Mesendoderm (in vitro differentiated cells): Measurements from ENCODE around the gene ZAR1L.

Experiments
- DNase-seq: peaks from one replicate; pipeline ENCODE4 v3.0.0; 2013
- H2AK5ac ChIP-seq: 2 replicates; pipeline ENCODE4 v1.6.1; 2013; ENCODE audit warnings: low read length, inconsistent platforms
- H2BK120ac ChIP-seq: 2 replicates; pipeline ENCODE4 v1.6.1; 2013; ENCODE audit warnings: low read depth, mild to moderate bottlenecking, low read length, moderate library complexity, mixed read lengths
- H2BK15ac ChIP-seq: replicated peaks from 2 replicates; pipeline ENCODE4 v1.6.1; 2013; ENCODE audit warnings: low read depth, mild to moderate bottlenecking, moderate library complexity
- H2BK5ac ChIP-seq: 2 replicates; pipeline ENCODE4 v1.6.1; 2013; ENCODE audit warnings: low read length, inconsistent platforms
- H3K18ac ChIP-seq: 2 replicates; pipeline ENCODE4 v1.6.1; 2013; ENCODE audit warnings: mild to moderate bottlenecking, low read length, mixed read lengths
- H3K23ac ChIP-seq: one replicate; pipeline ENCODE4 v1.6.1; 2013; ENCODE audit warnings: low read length
- H3K27ac ChIP-seq: 2 replicates; pipeline ENCODE4 v1.5.1; 2013; ENCODE audit warnings: low read depth, mild to moderate bottlenecking, inconsistent platforms, low read length, moderate library complexity
- H3K27me3 ChIP-seq: 2 replicates; pipeline ENCODE4 v1.6.1; 2013; ENCODE audit warnings: low read length, control low read depth, mild to moderate bottlenecking, inconsistent platforms; ENCODE audit not compliant: insufficient read depth, poor library complexity
- H3K36me3 ChIP-seq: 2 replicates; pipeline ENCODE4 v1.6.1; 2013; ENCODE audit warnings: low read length, inconsistent platforms; ENCODE audit not compliant: control insufficient read depth, insufficient read depth
- H3K4ac ChIP-seq: one replicate; pipeline ENCODE4 v1.6.1; 2013; ENCODE audit warnings: low read depth, mild to moderate bottlenecking, low read length, moderate library complexity
- H3K4me1 ChIP-seq: 2 replicates; pipeline ENCODE4 v1.6.1; 2013; ENCODE audit warnings: low read depth, low read length, inconsistent platforms; ENCODE audit not compliant: control insufficient read depth
- H3K4me2 ChIP-seq: 2 replicates; pipeline ENCODE4 v1.6.1; 2013; ENCODE audit warnings: low read length
- H3K4me3 ChIP-seq: 2 replicates; pipeline ENCODE4 v1.5.1; 2013; ENCODE audit warnings: mild to moderate bottlenecking, low read length
- H3K56ac ChIP-seq: one replicate; pipeline ENCODE4 v1.6.1; 2013; ENCODE audit warnings: low read length
- H3K79me1 ChIP-seq: 2 replicates; pipeline ENCODE4 v1.6.1; 2013; ENCODE audit warnings: low read length, inconsistent platforms
- H3K79me2 ChIP-seq: 2 replicates; pipeline ENCODE4 v1.6.1; 2013; ENCODE audit warnings: mild to moderate bottlenecking, low read length; ENCODE audit not compliant: control insufficient read depth, insufficient read depth
- H3K9ac ChIP-seq: 2 replicates; pipeline ENCODE4 v1.6.1; 2013; ENCODE audit warnings: low read length, inconsistent platforms
- H4K5ac ChIP-seq: one replicate; pipeline ENCODE4 v1.6.1; 2013; ENCODE audit warnings: low read length
- H4K8ac ChIP-seq: one replicate; pipeline ENCODE4 v1.6.1; 2013; ENCODE audit warnings: low read depth, mild to moderate bottlenecking, control low read depth, low read length, moderate library complexity
- WGBS: extraction: QIAGEN DNeasy Blood & Tissue Kit; methylation state at CpG from one replicate; pipeline ENCODE4 v1.1.7; 2013; ENCODE audit warnings: low lambda C conversion rate, missing lambda C conversion rate; ENCODE audit not compliant: insufficient coverage; ENCODE audit errors: extremely low coverage; 5-methylcytosine and 5-hydroxymethylcytosine counted together

Gene ZAR1L

DNA sequence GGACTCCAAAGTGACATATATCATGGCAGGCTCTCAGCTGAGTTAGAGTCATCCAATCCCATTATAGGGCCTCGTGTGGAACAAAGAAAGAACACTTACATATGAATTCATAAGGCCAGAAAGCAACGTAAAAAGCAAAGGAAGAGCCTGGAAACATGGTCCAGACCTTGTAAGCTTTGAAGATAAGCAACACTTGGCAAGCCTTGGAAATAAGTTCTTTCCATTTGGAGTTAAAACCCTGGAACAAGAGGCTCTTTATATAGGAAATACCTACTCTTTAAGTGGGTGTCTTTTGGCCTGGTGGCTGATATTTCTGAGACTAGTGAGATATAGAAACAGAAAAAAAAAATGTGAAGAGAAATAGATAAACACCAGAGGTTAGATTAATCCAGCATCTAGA is 49.4 kb downstream of the ZAR1L start:
- Histone ChIP-seq H3K4me3 (no peak overlapping the region), H3K4me2 (no peak overlapping the region), H3K4ac (no peak overlapping the region), H2BK15ac (no peak overlapping the region), H3K56ac (no peak overlapping the region), H4K5ac (no peak overlapping the region), H3K27me3 (no peaks in the 10 kb centered on the region), H3K4me1 (no peaks in the 10 kb centered on the region), H2BK5ac (no peak overlapping the region), H3K9ac (no peak overlapping the region), H4K8ac (no peak overlapping the region), H3K79me1 (no peaks in the 10 kb centered on the region), H3K27ac (no peak overlapping the region), H2AK5ac (no peak overlapping the region), H3K18ac (no peak overlapping the region), H3K79me2 (no peaks in the 10 kb centered on the region), H3K23ac (no peak overlapping the region), H3K36me3 (no peaks in the 10 kb centered on the region), H2BK120ac (no peak overlapping the region)
- DNase-seq = no peak
- WGBS = no CpG with 5 or more reads among the region's 2 CpGs

DNA sequence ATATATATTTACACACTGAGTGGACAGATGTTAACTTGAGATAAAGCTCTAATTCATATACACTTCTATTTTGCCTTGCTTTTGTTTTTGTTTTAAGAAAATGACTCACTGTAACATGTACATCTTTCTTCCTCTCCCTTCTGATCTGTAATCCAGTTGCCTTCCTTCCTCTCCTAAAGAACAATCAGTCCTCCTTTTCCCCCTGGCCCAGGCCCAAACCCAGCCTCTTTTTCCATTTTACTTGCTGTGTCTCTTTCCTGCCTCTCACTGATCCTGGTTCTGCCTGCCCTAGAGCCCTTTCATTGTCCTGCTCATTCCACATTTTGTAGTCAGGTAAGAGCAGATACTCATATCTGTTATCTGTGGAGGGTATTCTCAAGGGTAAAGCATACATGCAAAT is 50.8 kb downstream of the ZAR1L start:
- Histone ChIP-seq H3K4me3 (no peak overlapping the region), H3K4me2 (no peak overlapping the region), H3K27ac (no peak overlapping the region), H3K79me2 (no peaks in the 10 kb centered on the region), H3K9ac (no peak overlapping the region), H3K18ac (no peak overlapping the region), H3K4ac (no peak overlapping the region), H3K79me1 (no peaks in the 10 kb centered on the region), H4K8ac (no peak overlapping the region), H3K56ac (no peak overlapping the region), H2BK120ac (no peak overlapping the region), H4K5ac (no peak overlapping the region), H3K4me1 (no peaks in the 10 kb centered on the region), H3K36me3 (no peaks in the 10 kb centered on the region), H2BK15ac (no peak overlapping the region), H3K23ac (no peak overlapping the region), H2AK5ac (no peak overlapping the region), H3K27me3 (no peaks in the 10 kb centered on the region), H2BK5ac (no peak overlapping the region)
- DNase-seq = no peak

DNA sequence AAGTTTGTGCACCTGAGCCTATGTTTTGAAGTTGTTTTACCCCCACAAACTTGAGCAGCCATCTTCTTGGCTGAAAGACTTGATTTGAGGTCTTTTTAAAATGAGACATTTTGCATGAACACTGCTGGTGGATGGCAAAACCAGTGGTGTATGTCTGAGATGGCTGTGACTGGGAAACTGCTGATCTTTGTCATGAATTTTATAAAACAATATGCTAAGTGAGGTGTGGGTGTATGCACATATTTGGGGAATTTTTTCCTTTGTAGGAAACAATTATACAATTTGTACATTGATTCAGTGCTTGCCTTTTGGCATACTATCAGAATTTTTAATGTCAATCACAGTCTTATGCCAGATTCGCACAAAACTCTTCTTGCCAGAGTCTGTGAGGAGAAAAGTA is 52.5 kb downstream of the ZAR1L start:
- Histone ChIP-seq H3K56ac (no peak overlapping the region), H2BK5ac (no peak overlapping the region), H3K4me3 (no peak overlapping the region), H3K4ac (no peak overlapping the region), H2BK120ac (no peak overlapping the region), H2BK15ac (no peak overlapping the region), H3K27me3 (no peaks in the 10 kb centered on the region), H3K18ac (no peak overlapping the region), H3K79me2 (no peaks in the 10 kb centered on the region), H3K9ac (no peak overlapping the region), H4K5ac (no peak overlapping the region), H3K23ac (no peak overlapping the region), H2AK5ac (no peak overlapping the region), H3K4me2 (no peak overlapping the region), H3K36me3 (no peaks in the 10 kb centered on the region), H3K27ac (no peak overlapping the region), H3K79me1 (no peaks in the 10 kb centered on the region), H4K8ac (no peak overlapping the region), H3K4me1 (no peaks in the 10 kb centered on the region)
- no peak for DNase-seq
- WGBS = no CpG with 5 or more reads among the region's 1 CpG

DNA sequence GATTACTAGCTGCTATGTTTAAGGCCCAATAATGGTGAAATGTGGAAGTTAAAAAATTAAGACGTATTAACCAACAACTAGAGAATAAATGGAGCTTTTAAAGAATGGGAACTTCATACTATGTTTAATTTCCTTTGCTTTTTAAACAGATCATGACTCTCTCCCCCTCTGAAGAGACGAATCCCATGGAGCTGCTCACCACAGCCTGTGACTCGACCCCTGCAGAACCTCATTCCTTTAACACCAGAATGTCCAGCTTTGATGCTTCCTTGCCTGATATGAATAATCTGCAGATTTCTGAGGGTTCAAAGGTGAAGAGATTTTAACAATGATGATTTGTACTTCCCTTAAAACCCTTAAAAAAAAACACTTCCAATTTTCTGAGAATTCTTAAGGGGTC is 53.0 kb downstream of the ZAR1L start:
- H3K4me1 ChIP-seq = no peaks in the 10 kb centered on the region
- no peak overlapping the region for H4K5ac ChIP-seq
- H3K4me3 ChIP-seq = no peak overlapping the region
- no peaks in the 10 kb centered on the region for H3K36me3 ChIP-seq
- no peak overlapping the region for H3K27ac ChIP-seq
- no peak overlapping the region for H4K8ac ChIP-seq
- H3K4me2 ChIP-seq = no peak overlapping the region
- H3K23ac ChIP-seq = no peak overlapping the region
- no peaks in the 10 kb centered on the region for H3K79me2 ChIP-seq
- no peaks in the 10 kb centered on the region for H3K27me3 ChIP-seq
- H3K18ac ChIP-seq = no peak overlapping the region
- no peak for DNase-seq
- no peak overlapping the region for H2AK5ac ChIP-seq
- H2BK120ac ChIP-seq = no peak overlapping the region
- WGBS = no CpG with 5 or more reads among the region's 3 CpGs
- H3K79me1 ChIP-seq = no peaks in the 10 kb centered on the region
- H3K9ac ChIP-seq = no peak overlapping the region
- H3K56ac ChIP-seq = no peak overlapping the region
- no peak overlapping the region for H2BK15ac ChIP-seq
- H3K4ac ChIP-seq = no peak overlapping the region
- no peak overlapping the region for H2BK5ac ChIP-seq

DNA sequence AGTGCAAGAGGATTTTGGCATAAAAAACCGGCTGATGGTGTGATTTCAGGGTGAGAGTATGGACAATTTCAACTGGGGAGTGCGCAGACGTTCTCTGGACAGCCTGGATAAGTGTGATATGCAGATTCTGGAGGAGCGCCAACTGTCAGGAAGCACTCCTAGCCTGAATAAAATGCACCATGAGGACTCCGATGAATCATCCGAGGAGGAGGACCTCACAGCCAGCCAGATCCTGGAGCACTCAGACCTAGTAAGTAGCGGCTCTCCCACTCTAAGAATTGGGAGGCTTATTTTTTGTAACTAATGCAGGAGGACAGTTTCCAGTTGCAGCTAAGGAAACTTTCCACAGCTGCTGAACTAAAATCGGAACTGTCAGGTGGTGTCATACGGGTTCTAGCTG is 53.6 kb downstream of the ZAR1L start:
- Histone ChIP-seq H3K79me2 (no peaks in the 10 kb centered on the region), H3K23ac (no peak overlapping the region), H3K18ac (no peak overlapping the region), H3K56ac (no peak overlapping the region), H2BK120ac (no peak overlapping the region), H3K27ac (no peak overlapping the region), H2BK15ac (no peak overlapping the region), H2AK5ac (no peak overlapping the region), H3K27me3 (no peaks in the 10 kb centered on the region), H3K79me1 (no peaks in the 10 kb centered on the region), H2BK5ac (no peak overlapping the region), H3K9ac (no peak overlapping the region), H3K4ac (no peak overlapping the region), H4K8ac (no peak overlapping the region), H4K5ac (no peak overlapping the region), H3K4me3 (no peak overlapping the region), H3K4me1 (no peaks in the 10 kb centered on the region), H3K36me3 (no peaks in the 10 kb centered on the region), H3K4me2 (no peak overlapping the region)
- peak; percentile 27 for DNase-seq
- no CpG with 5 or more reads among the region's 9 CpGs for WGBS

DNA sequence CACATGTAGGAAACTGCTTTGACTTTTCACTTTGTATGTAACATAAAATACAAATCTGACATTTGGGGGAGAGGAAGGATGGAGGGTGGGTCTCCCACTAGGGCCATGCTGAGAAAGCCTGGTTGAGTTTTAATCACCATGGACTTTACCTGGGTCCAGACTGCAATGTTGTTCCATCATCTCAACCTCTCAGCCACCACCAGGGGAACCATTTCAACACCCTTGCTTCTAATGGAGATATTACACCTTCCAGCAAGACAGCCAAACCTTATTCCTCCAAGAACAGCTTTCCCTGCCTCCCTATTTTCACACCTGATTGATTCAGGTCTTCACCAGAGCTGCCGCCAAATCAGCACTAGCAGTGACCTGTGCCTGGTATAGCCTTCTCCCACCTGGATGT is 56.0 kb downstream of the ZAR1L start:
- Histone ChIP-seq H3K36me3 (no peaks in the 10 kb centered on the region), H3K27me3 (no peaks in the 10 kb centered on the region), H3K4me3 (no peak overlapping the region), H2BK15ac (no peak overlapping the region), H3K27ac (no peak overlapping the region), H3K18ac (no peak overlapping the region), H3K79me2 (no peaks in the 10 kb centered on the region), H2BK120ac (no peak overlapping the region), H3K4me1 (no peaks in the 10 kb centered on the region), H2AK5ac (no peak overlapping the region), H3K79me1 (no peaks in the 10 kb centered on the region), H2BK5ac (no peak overlapping the region), H3K9ac (no peak overlapping the region), H3K4ac (no peak overlapping the region), H4K5ac (no peak overlapping the region), H3K23ac (no peak overlapping the region), H3K56ac (no peak overlapping the region), H4K8ac (no peak overlapping the region), H3K4me2 (no peak overlapping the region)
- DNase-seq = peak; percentile 45
- WGBS = no CpG with 5 or more reads among the region's 1 CpG
